Loucy (cell line): Measurements from ENCODE around the gene TMTC1.
A peak's percentile ranks its signal among the peaks of the same experiment; 100 is the strongest.

Experiments used
- H2AFZ ChIP-seq: fragments of 200-600 bp; sonication (generic); 2 replicates; pipeline ENCODE4 v1.6.0; 2016; ENCODE audit warnings: antibody characterized with exemption, mild to moderate bottlenecking, low read length, moderate library complexity
- H3F3A ChIP-seq: fragments of 200-600 bp; 2 replicates; pipeline ENCODE4 v1.6.0; 2016; ENCODE audit warnings: antibody characterized with exemption, low read depth, mild to moderate bottlenecking
- H3K27me3 ChIP-seq: fragments of 200-600 bp; sonication (generic); 2 replicates; pipeline ENCODE4 v1.6.1; 2014; ENCODE audit warnings: low read length, mild to moderate bottlenecking; ENCODE audit not compliant: insufficient read depth, poor library complexity, severe bottlenecking
- H3K36me3 ChIP-seq: fragments of 200-600 bp; sonication (generic); 2 replicates; pipeline ENCODE4 v1.6.1; 2016; ENCODE audit warnings: low read length; ENCODE audit not compliant: insufficient read depth
- H3K4me1 ChIP-seq: fragments of 200-600 bp; sonication (generic); 2 replicates; pipeline ENCODE4 v1.5.1; 2014; ENCODE audit warnings: low read length, mild to moderate bottlenecking; ENCODE audit not compliant: insufficient read depth, poor library complexity, severe bottlenecking
- H3K4me2 ChIP-seq: fragments of 200-600 bp; sonication (generic); 2 replicates; pipeline ENCODE4 v1.6.0; 2014; ENCODE audit warnings: antibody characterized with exemption, low read length, low read depth, mild to moderate bottlenecking; ENCODE audit not compliant: poor library complexity, severe bottlenecking
- H3K4me3 ChIP-seq: fragments of 200-600 bp; sonication (generic); 2 replicates; pipeline ENCODE4 v1.5.1; 2014; ENCODE audit warnings: low read length, mild to moderate bottlenecking, mixed read lengths; ENCODE audit not compliant: poor library complexity, severe bottlenecking
- H3K79me2 ChIP-seq: fragments of 200-600 bp; sonication (generic); 2 replicates; pipeline ENCODE4 v1.6.1; 2014; ENCODE audit warnings: low read length; ENCODE audit not compliant: insufficient read depth
- H3K9ac ChIP-seq: fragments of 200-600 bp; sonication (generic); 2 replicates; pipeline ENCODE4 v1.6.0; 2014; ENCODE audit warnings: mild to moderate bottlenecking, low read depth, low read length, moderate library complexity; ENCODE audit not compliant: poor library complexity, severe bottlenecking
- H3K9me2 ChIP-seq: fragments of 200-600 bp; sonication (generic); replicated peaks from 2 replicates; pipeline ENCODE4 v1.6.1; 2016; ENCODE audit warnings: low read depth, low read length, mixed read lengths
- H3K9me3 ChIP-seq: fragments of 200-600 bp; sonication (generic); 2 replicates; pipeline ENCODE4 v1.6.1; 2014; ENCODE audit warnings: mild to moderate bottlenecking, antibody characterized with exemption, low read length, low read depth; ENCODE audit not compliant: insufficient read depth
- H4K20me1 ChIP-seq: fragments of 200-600 bp; sonication (generic); 2 replicates; pipeline ENCODE4 v1.6.0; 2014; ENCODE audit warnings: antibody characterized with exemption, low read length, mild to moderate bottlenecking; ENCODE audit not compliant: insufficient read depth, poor library complexity, severe bottlenecking
- CTCF ChIP-seq: fragments of 200-600 bp; sonication (generic); conservative IDR thresholded peaks from 2 replicates; pipeline ENCODE4 v1.5.1; 2014; ENCODE audit warnings: mild to moderate bottlenecking, antibody characterized with exemption, low read length
- EZH2phosphoT487 ChIP-seq: fragments of 200-600 bp; IDR thresholded peaks from 2 replicates; pipeline ENCODE4 v1.6.1; 2018; ENCODE audit warnings: antibody characterized with exemption, mild to moderate bottlenecking, moderate library complexity, borderline replicate concordance

The TMTC1 gene

GRCh38 chr12:29519585-29520182 is 264.1 kb downstream of the TMTC1 start:
- H3K36me3 ChIP-seq, result no peaks in the 10 kb centered on the region

GRCh38 chr12:29518407-29518806 is 265.3 kb downstream of the TMTC1 start:
- Histone ChIP-seq H3K4me1 (no peaks in the 10 kb centered on the region), H2AFZ (no peak overlapping the region), H3K36me3 (no peaks in the 10 kb centered on the region), H3K4me2 (no peak overlapping the region), H3F3A (no peaks in the 10 kb centered on the region), H3K27me3 (no peaks in the 10 kb centered on the region), H3K79me2 (no peaks in the 10 kb centered on the region), H3K9me3 (no peaks in the 10 kb centered on the region), H3K4me3 (no peak overlapping the region), H4K20me1 (no peaks in the 10 kb centered on the region), H3K9ac (no peak overlapping the region), H3K9me2 (no peaks in the 10 kb centered on the region)
- no peak for TF ChIP-seq CTCF
- TF ChIP-seq EZH2phosphoT487, result no peak

More at GRCh38 chr12:29519585-29520182, 264.1 kb downstream of the TMTC1 start:
- Histone ChIP-seq H2AFZ (no peak overlapping the region), H3K4me2 (no peak overlapping the region), H3K4me3 (no peak overlapping the region), H3K9me3 (no peaks in the 10 kb centered on the region), H3K27me3 (no peaks in the 10 kb centered on the region), H3K9ac (no peak overlapping the region), H4K20me1 (no peaks in the 10 kb centered on the region), H3K9me2 (no peaks in the 10 kb centered on the region), H3K4me1 (no peaks in the 10 kb centered on the region), H3F3A (no peaks in the 10 kb centered on the region), H3K79me2 (no peaks in the 10 kb centered on the region)
- TF ChIP-seq CTCF, result peak; percentile 73
- no peak for TF ChIP-seq EZH2phosphoT487

- H4K20me1 ChIP-seq, result no peaks in the 10 kb centered on the region
- no peaks in the 10 kb centered on the region for H3K9me3 ChIP-seq
- H2AFZ ChIP-seq, result no peak overlapping the region; the same call in 1 of the 2 replicates
- no peaks in the 10 kb centered on the region for H3K4me1 ChIP-seq
- TF ChIP-seq CTCF (peak; percentile 45), EZH2phosphoT487 (no peak)
- H3K36me3 ChIP-seq, result no peaks in the 10 kb centered on the region
- no peaks in the 10 kb centered on the region for H3K27me3 ChIP-seq
- no peak overlapping the region for H3K9ac ChIP-seq
- H3K9me2 ChIP-seq, result no peaks in the 10 kb centered on the region
- no peaks in the 10 kb centered on the region for H3K79me2 ChIP-seq
- no peaks in the 10 kb centered on the region for H3F3A ChIP-seq
- no peak overlapping the region for H3K4me3 ChIP-seq
- H3K4me2 ChIP-seq, result no peak overlapping the region
These were observed 266.5 kb downstream of the TMTC1 start for GRCh38 chr12:29517264-29517663.
